PC-9 (cell line): ENCODE data around the gene NINJ1. TPM values are rescaled to one million over a fixed set of nuclear protein-coding genes. Genes with fewer than 3 reads are reported as not detected.

Experiments
- BruUV-seq: library from RNA; stranded (reverse); fragments of 400-500 nt; replicated peaks from 2 replicates; lab custom pipeline; 2021; lab: Mats Ljungman, UMichigan
- CTCF ChIA-PET: fragments of 300-600 bp; sonication (Branson Sonifier 250); formaldehyde crosslinking; loops from one replicate; lab custom pipeline; 2022; ENCODE audit warnings: antibody characterized with exemption; lab: Charles Lee
- POLR2A ChIA-PET: fragments of 300-600 bp; sonication (Branson Sonifier 250); formaldehyde crosslinking; loops from one replicate; lab custom pipeline; 2022; ENCODE audit warnings: antibody characterized with exemption; ENCODE audit not compliant: unreplicated experiment; lab: Charles Lee
- DNase-seq, 2 experiments: peaks; one replicate each; pipeline versions ENCODE4 v3.0.0 to v3.0.0-alpha.2; 2015 to 2022; ENCODE audit warnings: mixed read lengths in 1 of 2
- H2AFZ ChIP-seq: fragments of 200-600 bp; sonication (generic); 2 replicates; pipeline ENCODE4 v1.8.1; 2017; ENCODE audit warnings: antibody characterized with exemption
- H3F3A ChIP-seq: fragments of 200-600 bp; sonication (generic); 2 replicates; pipeline ENCODE4 v1.8.1; 2017; ENCODE audit warnings: antibody characterized with exemption, mild to moderate bottlenecking, low read depth; ENCODE audit not compliant: insufficient read depth
- H3K27ac ChIP-seq: fragments of 200-600 bp; sonication (generic); 2 replicates; pipeline ENCODE4 v1.6.1; 2016; ENCODE audit warnings: mixed run types
- H3K27me3 ChIP-seq: fragments of 200-600 bp; sonication (generic); 2 replicates; pipeline ENCODE4 v1.6.1; 2016; ENCODE audit warnings: low read depth, mixed run types; ENCODE audit not compliant: insufficient read depth
- H3K36me3 ChIP-seq: fragments of 200-600 bp; sonication (generic); 2 replicates; pipeline ENCODE4 v1.6.1; 2016; ENCODE audit warnings: low read depth, mixed run types
- H3K4me1 ChIP-seq: fragments of 200-600 bp; sonication (generic); replicated peaks from 2 replicates; pipeline ENCODE4 v1.6.1; 2016; ENCODE audit warnings: mixed run types; ENCODE audit not compliant: insufficient read depth
- H3K4me2 ChIP-seq: fragments of 200-600 bp; sonication (generic); 2 replicates; pipeline ENCODE4 v1.6.1; 2017; ENCODE audit warnings: mixed run types
- H3K4me3 ChIP-seq: fragments of 200-600 bp; sonication (generic); 2 replicates; pipeline ENCODE4 v1.6.1; 2016; ENCODE audit warnings: mixed run types
- H3K79me2 ChIP-seq: fragments of 200-600 bp; sonication (generic); 2 replicates; pipeline ENCODE4 v1.6.1; 2017; ENCODE audit warnings: low read depth, mixed run types
- H3K9me2 ChIP-seq: fragments of 200-600 bp; sonication (generic); 2 replicates; pipeline ENCODE4 v1.8.1; 2017; ENCODE audit warnings: mild to moderate bottlenecking; ENCODE audit not compliant: insufficient read depth
- H3K9me3 ChIP-seq: fragments of 200-600 bp; sonication (generic); 2 replicates; pipeline ENCODE4 v1.8.1; 2016; ENCODE audit warnings: low read depth; ENCODE audit not compliant: insufficient read depth
- H4K20me1 ChIP-seq: fragments of 200-600 bp; sonication (generic); 2 replicates; pipeline ENCODE4 v1.8.1; 2017; ENCODE audit not compliant: insufficient read depth
- EZH2 ChIP-seq: fragments of 200-600 bp; sonication (generic); IDR thresholded peaks from 2 replicates; pipeline ENCODE4 v1.8.0; 2017; ENCODE audit warnings: antibody characterized with exemption, low read depth
- intact Hi-C: fragments of 100-400 bp; cut with micrococcal nuclease; formaldehyde crosslinking; loops from one replicate; pipeline ENCODE4 v1.10.0; 2022; ENCODE audit not compliant: unreplicated experiment
- total RNA-seq: library from RNA; stranded (reverse); gene quantifications from 2 replicates; pipeline ENCODE4 v1.2.3, GENCODE V29; 2021
- TF ChIP-seq, protein P1 (sequence below): fragments of 200-600 bp; sonication (generic); conservative IDR thresholded peaks from 2 replicates; pipeline ENCODE4 v1.6.1; 2017; ENCODE audit warnings: mixed run types, antibody characterized with exemption, mild to moderate bottlenecking, moderate library complexity

NINJ1 gene
- total RNA-seq, 1 experiment from 2014 or later = 115 TPM

DNA sequence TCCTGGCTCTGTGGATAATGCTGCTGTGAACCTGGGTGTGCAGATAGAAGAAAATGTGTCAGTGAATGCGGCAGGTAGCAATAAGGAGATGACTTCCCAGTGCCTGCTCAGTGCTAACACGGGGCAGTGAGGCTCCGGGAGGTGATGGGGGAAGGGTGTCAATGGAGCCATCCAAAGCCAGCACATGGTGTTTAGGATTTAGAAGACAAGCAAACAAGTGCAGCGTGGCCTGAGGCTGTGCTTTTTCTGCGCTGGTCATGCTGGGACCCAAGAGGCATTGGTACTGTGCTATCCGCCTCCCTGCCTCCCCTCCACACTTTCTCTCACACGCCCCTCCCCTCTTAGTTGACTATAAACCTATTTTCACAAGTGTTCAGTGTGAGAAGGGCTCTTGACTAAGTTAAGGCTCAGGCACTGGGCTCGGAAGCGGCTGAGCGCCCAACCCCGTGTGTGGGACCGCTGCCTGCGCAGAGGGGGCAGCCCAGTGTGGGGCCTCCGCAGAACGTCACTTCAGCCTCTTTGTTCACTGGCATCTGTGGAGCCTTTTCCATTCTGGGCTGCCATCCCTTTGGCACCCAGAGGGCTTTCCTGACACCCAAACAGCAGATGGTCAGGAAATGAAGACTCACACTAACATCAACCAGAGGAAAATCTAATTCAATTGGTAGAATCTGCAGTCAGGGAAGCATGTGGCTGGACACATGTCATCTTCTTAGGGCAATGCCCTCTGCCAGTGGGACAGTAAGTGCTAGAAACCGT lies 21.8 kb upstream of the NINJ1 start:
- Histone ChIP-seq H3K27ac (no peak overlapping the region), H3K27me3 (no peaks in the 10 kb centered on the region), H3K9me3 (no peaks in the 10 kb centered on the region), H3K4me1 (no peaks in the 10 kb centered on the region; the same call in 1 of the 2 replicates), H3K4me2 (no peak overlapping the region), H3K36me3 (no peaks in the 10 kb centered on the region), H3K9me2 (no peaks in the 10 kb centered on the region), H3K79me2 (no peaks in the 10 kb centered on the region), H4K20me1 (no peaks in the 10 kb centered on the region), H3K4me3 (no peak overlapping the region), H3F3A (0 out of 2 replicates have a peak, but pooled peaks cover 7% of the 10 kb centered on the region), H2AFZ (no peak overlapping the region)
- CTCF ChIA-PET = interaction anchor here (1.3 kb wide), 1 partner anchor 47 kb away, joined by 5 read pairs; no protein-coding TSS in a partner anchor
- DNase-seq = no peak
- intact Hi-C loops = loop anchor here (2.0 kb wide), 2 partner anchors 47 to 199 kb away; no protein-coding TSS in a partner anchor
- TF ChIP-seq, protein P1, sequence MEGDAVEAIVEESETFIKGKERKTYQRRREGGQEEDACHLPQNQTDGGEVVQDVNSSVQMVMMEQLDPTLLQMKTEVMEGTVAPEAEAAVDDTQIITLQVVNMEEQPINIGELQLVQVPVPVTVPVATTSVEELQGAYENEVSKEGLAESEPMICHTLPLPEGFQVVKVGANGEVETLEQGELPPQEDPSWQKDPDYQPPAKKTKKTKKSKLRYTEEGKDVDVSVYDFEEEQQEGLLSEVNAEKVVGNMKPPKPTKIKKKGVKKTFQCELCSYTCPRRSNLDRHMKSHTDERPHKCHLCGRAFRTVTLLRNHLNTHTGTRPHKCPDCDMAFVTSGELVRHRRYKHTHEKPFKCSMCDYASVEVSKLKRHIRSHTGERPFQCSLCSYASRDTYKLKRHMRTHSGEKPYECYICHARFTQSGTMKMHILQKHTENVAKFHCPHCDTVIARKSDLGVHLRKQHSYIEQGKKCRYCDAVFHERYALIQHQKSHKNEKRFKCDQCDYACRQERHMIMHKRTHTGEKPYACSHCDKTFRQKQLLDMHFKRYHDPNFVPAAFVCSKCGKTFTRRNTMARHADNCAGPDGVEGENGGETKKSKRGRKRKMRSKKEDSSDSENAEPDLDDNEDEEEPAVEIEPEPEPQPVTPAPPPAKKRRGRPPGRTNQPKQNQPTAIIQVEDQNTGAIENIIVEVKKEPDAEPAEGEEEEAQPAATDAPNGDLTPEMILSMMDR = no peak
- no peak for TF ChIP-seq EZH2
- no TSS peak for BruUV-seq
- POLR2A ChIA-PET = no interaction called here

GRCh38 chr9:93154293-93154903 lies 20.3 kb upstream of the NINJ1 start:
- Histone ChIP-seq H3K4me2 (no peak overlapping the region), H4K20me1 (no peaks in the 10 kb centered on the region), H3K27ac (no peak overlapping the region), H3K9me2 (no peaks in the 10 kb centered on the region), H3K9me3 (no peaks in the 10 kb centered on the region), H3K36me3 (no peaks in the 10 kb centered on the region), H3K79me2 (no peaks in the 10 kb centered on the region), H3K4me3 (no peak overlapping the region), H2AFZ (no peak overlapping the region), H3K4me1 (no peaks in the 10 kb centered on the region; the same call in 1 of the 2 replicates), H3K27me3 (no peaks in the 10 kb centered on the region), H3F3A (peaks cover 8% of the 10 kb centered on the region; the same call in 1 of the 2 replicates)
- CTCF ChIA-PET = interaction anchor here (0.6 to 1.2 kb wide), 6 partner anchors 10 to 200 kb away, joined by 3 to 10 read pairs (median 3); no protein-coding TSS in a partner anchor
- DNase-seq = peak in 1 of 2 experiments; percentile 60
- TF ChIP-seq, protein P1 = peak; percentile 86
- TF ChIP-seq EZH2 = no peak
- BruUV-seq = no TSS peak
- intact Hi-C loops = loop anchor here (2.0 kb wide), 2 partner anchors 46 to 198 kb away; no protein-coding TSS in a partner anchor
- POLR2A ChIA-PET = interaction anchor here (0.8 kb wide), 1 partner anchor 298 kb away, joined by 4 read pairs; no protein-coding TSS in a partner anchor

DNA sequence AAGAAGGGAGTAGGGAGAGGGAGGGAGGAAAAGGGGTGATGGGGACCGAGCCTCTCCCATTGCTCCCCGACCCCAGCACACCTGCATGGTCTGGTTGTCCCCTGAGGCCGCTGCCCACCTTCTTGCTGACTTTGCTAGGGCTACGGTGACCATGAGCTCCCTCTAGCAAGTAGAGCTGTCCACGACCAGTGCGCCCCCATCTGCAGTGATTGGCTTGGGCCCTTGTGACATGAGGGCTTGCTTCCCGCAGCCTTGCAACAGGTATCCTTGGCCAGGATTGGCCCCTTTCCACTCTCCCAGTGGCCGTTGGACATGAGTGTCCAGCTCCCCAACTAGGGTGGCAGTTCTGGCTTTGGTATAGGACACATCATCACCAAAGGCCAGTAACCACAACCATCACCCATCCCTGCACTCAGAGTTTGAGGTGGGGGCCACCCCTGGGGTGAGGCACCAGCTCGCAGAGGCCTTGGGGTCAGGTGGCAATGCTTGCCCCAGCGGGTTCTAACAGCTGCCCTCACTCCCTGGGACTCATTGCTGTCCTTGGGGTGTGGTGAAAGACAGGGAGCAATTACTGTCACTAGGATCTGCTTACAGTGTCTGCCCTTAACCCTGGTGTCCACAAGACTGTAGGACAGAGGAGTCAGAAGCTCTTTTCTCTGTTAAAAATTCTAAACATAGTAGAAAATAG lies 17.2 kb upstream of the NINJ1 start:
- Histone ChIP-seq H3K79me2 (no peaks in the 10 kb centered on the region), H3F3A (peaks cover 12% of the 10 kb centered on the region; the same call in 1 of the 2 replicates), H3K36me3 (no peaks in the 10 kb centered on the region), H3K4me1 (no peaks in the 10 kb centered on the region), H3K4me3 (no peak overlapping the region), H3K27me3 (no peaks in the 10 kb centered on the region), H3K27ac (no peak overlapping the region), H3K9me3 (peaks cover 5% of the 10 kb centered on the region; the same call in 1 of the 2 replicates), H4K20me1 (no peaks in the 10 kb centered on the region), H2AFZ (no peak overlapping the region), H3K9me2 (no peaks in the 10 kb centered on the region), H3K4me2 (no peak overlapping the region)
- no TSS peak for BruUV-seq
- ChIA-PET CTCF (no interaction called here), POLR2A (no interaction called here)
- no peak for TF ChIP-seq EZH2
- TF ChIP-seq, protein P1 = no peak
- intact Hi-C loops = no loop called here
- DNase-seq = no peak
